OCI-LY3 (cell line): ENCODE measurements around the gene CHN2.

Experiments used
- EZH2phosphoT487 ChIP-seq: fragments of 200-600 bp; shearing (Covaris generic); IDR thresholded peaks from 2 replicates; pipeline ENCODE4 v1.6.1; 2018; ENCODE audit warnings: antibody characterized with exemption, mixed run types, low read depth
- TF ChIP-seq, protein P1 (sequence below): fragments of 200-600, 300-600 bp; sonication (generic); IDR thresholded peaks from 2 replicates; pipeline ENCODE4 v1.5.1; 2014; ENCODE audit warnings: antibody characterized with exemption, low read length, low read depth

DNA sequence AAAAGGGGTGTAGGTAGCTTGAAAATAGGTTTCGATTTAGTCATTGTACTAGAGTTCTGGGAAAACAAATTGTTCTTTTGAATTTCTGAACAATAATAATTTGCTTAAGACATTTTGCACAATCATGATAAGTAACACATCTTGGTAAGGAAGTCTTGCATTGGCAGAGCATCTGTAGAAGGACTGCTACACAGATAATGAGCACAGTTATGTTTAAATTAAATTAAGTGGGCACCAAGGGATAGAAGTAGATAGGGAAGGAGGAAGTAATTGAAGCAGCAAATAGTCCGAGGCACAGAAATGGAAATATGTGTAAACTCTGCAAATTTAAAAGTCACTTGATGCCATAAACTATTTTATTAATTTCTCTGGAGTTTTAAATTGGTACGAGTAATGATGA is 122.4 kb downstream of the CHN2 start:
- TF ChIP-seq, protein P1, sequence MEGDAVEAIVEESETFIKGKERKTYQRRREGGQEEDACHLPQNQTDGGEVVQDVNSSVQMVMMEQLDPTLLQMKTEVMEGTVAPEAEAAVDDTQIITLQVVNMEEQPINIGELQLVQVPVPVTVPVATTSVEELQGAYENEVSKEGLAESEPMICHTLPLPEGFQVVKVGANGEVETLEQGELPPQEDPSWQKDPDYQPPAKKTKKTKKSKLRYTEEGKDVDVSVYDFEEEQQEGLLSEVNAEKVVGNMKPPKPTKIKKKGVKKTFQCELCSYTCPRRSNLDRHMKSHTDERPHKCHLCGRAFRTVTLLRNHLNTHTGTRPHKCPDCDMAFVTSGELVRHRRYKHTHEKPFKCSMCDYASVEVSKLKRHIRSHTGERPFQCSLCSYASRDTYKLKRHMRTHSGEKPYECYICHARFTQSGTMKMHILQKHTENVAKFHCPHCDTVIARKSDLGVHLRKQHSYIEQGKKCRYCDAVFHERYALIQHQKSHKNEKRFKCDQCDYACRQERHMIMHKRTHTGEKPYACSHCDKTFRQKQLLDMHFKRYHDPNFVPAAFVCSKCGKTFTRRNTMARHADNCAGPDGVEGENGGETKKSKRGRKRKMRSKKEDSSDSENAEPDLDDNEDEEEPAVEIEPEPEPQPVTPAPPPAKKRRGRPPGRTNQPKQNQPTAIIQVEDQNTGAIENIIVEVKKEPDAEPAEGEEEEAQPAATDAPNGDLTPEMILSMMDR = no peak
- TF ChIP-seq EZH2phosphoT487 = no peak
